ENCODE results near the gene HIPK4. TPM values are rescaled to one million over a fixed set of nuclear protein-coding genes. Genes with fewer than 3 reads are reported as not detected.
A peak's percentile ranks its signal among the peaks of the same experiment; 100 is the strongest.
"Not testable (repeated sequence)": the region's sequence is repeated elsewhere in the genome, so short reads cannot be mapped to it uniquely, and the experiment has no call there.

The HIPK4 gene
- polyA plus RNA-seq (ENCODE audit: insufficient read length in 4 of 4) = under 1 TPM; 0.06 to 0.18 (median 0.14) TPM

- DNase-seq (ENCODE audit: low read depth in 4 of 4, low spot score in 2 of 4) = no peak
These were observed at the start of gene HIPK4 for GRCh38 chr19:40390084-40390742. HIPK4 (minus strand) TSS chr19:40390181; CDS start chr19:40389902, 279 bp downstream.

- DNase-seq (ENCODE audit: low read depth in 4 of 4, low spot score in 2 of 4) = no peak
These were observed 48.3 kb upstream of the HIPK4 start for GRCh38 chr19:40438284-40438683.

GRCh38 chr19:40433391-40434216 lies 43.6 kb upstream of the HIPK4 start:
- DNase-seq (ENCODE audit: low read depth in 4 of 4, low spot score in 2 of 4) = peak in 2 of 4 donors; percentile 89 to 95

GRCh38 chr19:40432760-40433159 lies 42.8 kb upstream of the HIPK4 start:
- not testable (repeated sequence) for DNase-seq (ENCODE audit: low read depth in 4 of 4, low spot score in 2 of 4)

- no peak for DNase-seq (ENCODE audit: low read depth in 4 of 4, low spot score in 2 of 4)
These were observed 41.7 kb upstream of the HIPK4 start for GRCh38 chr19:40431698-40432097.

GRCh38 chr19:40430242-40430641 lies 40.3 kb upstream of the HIPK4 start:
- not testable (repeated sequence) for DNase-seq (ENCODE audit: low read depth in 4 of 4, low spot score in 2 of 4)

- not testable (repeated sequence) for DNase-seq (ENCODE audit: low read depth in 4 of 4, low spot score in 2 of 4)
These were observed 38.2 kb upstream of the HIPK4 start for GRCh38 chr19:40428197-40428596.

GRCh38 chr19:40425450-40426287 lies 35.7 kb upstream of the HIPK4 start, which contains the start of gene SERTAD1:
SERTAD1 (minus strand) TSS chr19:40425992; CDS start chr19:40423546, 2,446 bp downstream.
- DNase-seq (ENCODE audit: low read depth in 4 of 4, low spot score in 2 of 4) = peak; percentile 97 to 99 (median 98)

GRCh38 chr19:40424637-40425449 lies 34.9 kb upstream of the HIPK4 start:
- DNase-seq (ENCODE audit: low read depth in 4 of 4, low spot score in 2 of 4) = no peak

GRCh38 chr19:40423938-40424337 lies 34.0 kb upstream of the HIPK4 start:
- no peak for DNase-seq (ENCODE audit: low read depth in 4 of 4, low spot score in 2 of 4)

GRCh38 chr19:40422748-40423566 lies 33.0 kb upstream of the HIPK4 start:
- DNase-seq (ENCODE audit: low read depth in 4 of 4, low spot score in 2 of 4) = no peak

- no peak for DNase-seq (ENCODE audit: low read depth in 4 of 4, low spot score in 2 of 4)
These were observed 32.2 kb upstream of the HIPK4 start for GRCh38 chr19:40421993-40422747.

GRCh38 chr19:40420766-40421765 lies 31.1 kb upstream of the HIPK4 start:
- peak in 3 of 4 donors; percentile 75 to 88 (median 81) for DNase-seq (ENCODE audit: low read depth in 4 of 4, low spot score in 2 of 4)

- no peak for DNase-seq (ENCODE audit: low read depth in 4 of 4, low spot score in 2 of 4)
These were observed 30.4 kb upstream of the HIPK4 start for GRCh38 chr19:40420451-40420765.

GRCh38 chr19:40419780-40420179 lies 29.8 kb upstream of the HIPK4 start:
- DNase-seq (ENCODE audit: low read depth in 4 of 4, low spot score in 2 of 4) = no peak

- DNase-seq (ENCODE audit: low read depth in 4 of 4, low spot score in 2 of 4) = no peak
These were observed 29.2 kb upstream of the HIPK4 start for GRCh38 chr19:40419066-40419612.

GRCh38 chr19:40418040-40418439 lies 28.1 kb upstream of the HIPK4 start:
- DNase-seq (ENCODE audit: low read depth in 4 of 4, low spot score in 2 of 4) = no peak
